Keratinocyte (primary cell): Measurements from ENCODE around the gene OR2F2.

ENCODE experiments used
- CTCF ChIP-seq, 3 experiments: IDR thresholded peaks in 1 of 3; conservative IDR thresholded peaks in 1 of 3; optimal IDR thresholded peaks in 1 of 3; 2 replicates in 2 of 3; 3 replicates in 1 of 3; pipeline versions ENCODE3 to v1.5.1; 2011; ENCODE audit warnings: low read length in 3 of 3, mild to moderate bottlenecking in 3 of 3, moderate library complexity in 2 of 3, control low read depth in 1 of 3, inconsistent platforms in 1 of 3; ENCODE audit not compliant: insufficient read depth in 2 of 3; ENCODE audit errors: extremely low read depth in 1 of 3
- EZH2 ChIP-seq: IDR thresholded peaks from one replicate; pipeline ENCODE4 v1.6.1; 2012; ENCODE audit warnings: inconsistent platforms, mild to moderate bottlenecking, low read length, moderate library complexity

- TF ChIP-seq CTCF (optimal IDR thresholded peaks at IDR 0.05 in 1 of 3, IDR thresholded peaks at IDR 0.05 in 1 of 3, conservative IDR thresholded peaks at IDR 0.05 in 1 of 3; ENCODE audit: extremely low read depth in 1 of 3, insufficient read depth in 2 of 3, low read length in 3 of 3) (no peak), EZH2 (no peak)
These were observed 3.6 kb downstream of the OR2F2 start for GRCh38 chr7:143938379-143939243.
